ENCODE data around the gene MCMBP. TPM values are rescaled to one million over a fixed set of nuclear protein-coding genes. Genes with fewer than 3 reads are reported as not detected.

MCMBP gene
- total RNA-seq, 1 experiment from 2014 or later: 36.1 TPM

DNA sequence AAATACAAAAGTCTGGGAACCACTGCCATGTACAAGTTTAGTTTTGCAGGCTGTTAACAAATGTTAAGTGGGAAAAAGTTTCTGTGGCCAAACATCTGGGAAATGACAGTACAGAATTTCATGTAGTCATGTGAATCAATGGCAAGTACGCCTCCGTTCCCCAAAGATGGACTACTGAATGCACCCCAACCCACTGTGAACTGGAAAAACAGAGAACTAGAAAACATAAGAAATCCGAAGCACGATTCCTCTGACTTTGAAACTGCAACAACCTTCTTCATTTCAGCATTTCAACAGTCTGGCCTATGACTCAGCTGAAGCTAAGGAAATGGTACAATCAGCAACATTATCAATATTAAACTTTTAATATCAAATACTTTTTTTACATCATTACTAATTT lies 41.8 kb downstream of the MCMBP start:
- ATAC-seq: no peak
- Histone ChIP-seq H3K9ac (ENCODE audit: low read length) (no peak overlapping the region), H3K36me3 (ENCODE audit: low read depth, low read length) (peaks cover 58% of the 10 kb centered on the region)

DNA sequence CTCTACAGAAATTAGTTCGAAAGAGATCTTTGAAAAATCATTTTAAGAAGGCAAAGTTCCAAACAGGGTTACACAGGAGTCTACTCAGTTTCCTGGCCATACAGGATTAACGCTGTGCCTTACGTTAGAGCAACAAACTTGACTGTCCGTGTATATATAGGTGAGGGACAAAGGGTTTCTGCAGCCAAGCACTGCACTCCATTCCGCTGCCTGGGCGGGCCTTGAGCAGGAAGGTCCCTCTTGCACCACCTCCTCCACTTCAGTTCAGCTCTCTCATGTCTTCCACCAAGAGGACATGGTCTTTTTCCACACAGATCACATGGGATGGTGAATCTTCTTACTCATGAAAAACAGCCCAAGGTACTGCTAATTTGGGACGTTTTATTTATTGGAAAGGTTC lies 43.2 kb downstream of the MCMBP start:
- Histone ChIP-seq H3K9me3 (ENCODE audit: low read length) (no peaks in the 10 kb centered on the region), H3K4me1 (ENCODE audit: insufficient read depth, low read length) (peaks cover 9% of the 10 kb centered on the region), H3K9me2 (replicated peaks; ENCODE audit: low read length) (no peaks in the 10 kb centered on the region), H4K20me1 (ENCODE audit: low read length) (no peaks in the 10 kb centered on the region), H3K27me3 (ENCODE audit: low read length) (no peaks in the 10 kb centered on the region), H2AFZ (ENCODE audit: low read length) (no peak overlapping the region), H3K27ac (ENCODE audit: low read length) (no peak overlapping the region), H3K36me3 (ENCODE audit: low read depth, low read length) (peaks cover 51% of the 10 kb centered on the region), H3F3A (ENCODE audit: low read length, unreplicated experiment) (no peaks in the 10 kb centered on the region), H3K4me3 (ENCODE audit: low read length) (no peak overlapping the region), H3K79me2 (ENCODE audit: low read length) (no peaks in the 10 kb centered on the region), H3K9ac (ENCODE audit: low read length) (no peak overlapping the region), H3K4me2 (ENCODE audit: low read length) (no peak overlapping the region)
- TF ChIP-seq, protein P1, sequence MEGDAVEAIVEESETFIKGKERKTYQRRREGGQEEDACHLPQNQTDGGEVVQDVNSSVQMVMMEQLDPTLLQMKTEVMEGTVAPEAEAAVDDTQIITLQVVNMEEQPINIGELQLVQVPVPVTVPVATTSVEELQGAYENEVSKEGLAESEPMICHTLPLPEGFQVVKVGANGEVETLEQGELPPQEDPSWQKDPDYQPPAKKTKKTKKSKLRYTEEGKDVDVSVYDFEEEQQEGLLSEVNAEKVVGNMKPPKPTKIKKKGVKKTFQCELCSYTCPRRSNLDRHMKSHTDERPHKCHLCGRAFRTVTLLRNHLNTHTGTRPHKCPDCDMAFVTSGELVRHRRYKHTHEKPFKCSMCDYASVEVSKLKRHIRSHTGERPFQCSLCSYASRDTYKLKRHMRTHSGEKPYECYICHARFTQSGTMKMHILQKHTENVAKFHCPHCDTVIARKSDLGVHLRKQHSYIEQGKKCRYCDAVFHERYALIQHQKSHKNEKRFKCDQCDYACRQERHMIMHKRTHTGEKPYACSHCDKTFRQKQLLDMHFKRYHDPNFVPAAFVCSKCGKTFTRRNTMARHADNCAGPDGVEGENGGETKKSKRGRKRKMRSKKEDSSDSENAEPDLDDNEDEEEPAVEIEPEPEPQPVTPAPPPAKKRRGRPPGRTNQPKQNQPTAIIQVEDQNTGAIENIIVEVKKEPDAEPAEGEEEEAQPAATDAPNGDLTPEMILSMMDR (conservative IDR thresholded peaks at IDR 0.05; ENCODE audit: low read depth, low read length): no peak
- TF ChIP-seq EZH2 (IDR thresholded peaks at IDR 0.05; ENCODE audit: low read length, unreplicated experiment) (no peak), EZH2phosphoT487 (IDR thresholded peaks at IDR 0.05; ENCODE audit: borderline replicate concordance, low read length) (no peak)
- ChIA-PET POLR2A (ENCODE audit: unreplicated experiment) (no interaction called here), CTCF (no interaction called here)
- ATAC-seq (no peak; the same call in 1 of the 2 replicates), DNase-seq (no peak)
- no TSS peak for BruUV-seq (replicated peaks)
- intact Hi-C loops (cut with micrococcal nuclease): no loop called here

More for the DNA sequence above, 41.8 kb downstream of the MCMBP start:
- H3K27ac ChIP-seq (ENCODE audit: low read length): no peak overlapping the region
- no TSS peak for BruUV-seq (replicated peaks)
- TF ChIP-seq, protein P1 (conservative IDR thresholded peaks at IDR 0.05; ENCODE audit: low read depth, low read length): no peak
- TF ChIP-seq EZH2 (IDR thresholded peaks at IDR 0.05; ENCODE audit: low read length, unreplicated experiment): no peak
- TF ChIP-seq EZH2phosphoT487 (IDR thresholded peaks at IDR 0.05; ENCODE audit: borderline replicate concordance, low read length): no peak
- DNase-seq: no peak
- H4K20me1 ChIP-seq (ENCODE audit: low read length): no peaks in the 10 kb centered on the region
- no peak overlapping the region for H3K4me2 ChIP-seq (ENCODE audit: low read length)
- H3K9me2 ChIP-seq (replicated peaks; ENCODE audit: low read length): no peaks in the 10 kb centered on the region
- H3K4me1 ChIP-seq (ENCODE audit: insufficient read depth, low read length): peaks cover 20% of the 10 kb centered on the region
- no peaks in the 10 kb centered on the region for H3K79me2 ChIP-seq (ENCODE audit: low read length)
- ChIA-PET POLR2A (ENCODE audit: unreplicated experiment) (no interaction called here), CTCF (no interaction called here)
- H2AFZ ChIP-seq (ENCODE audit: low read length): no peak overlapping the region
- intact Hi-C loops (cut with micrococcal nuclease): no loop called here
- H3F3A ChIP-seq (ENCODE audit: low read length, unreplicated experiment): no peaks in the 10 kb centered on the region
- no peak overlapping the region for H3K4me3 ChIP-seq (ENCODE audit: low read length)
- no peaks in the 10 kb centered on the region for H3K9me3 ChIP-seq (ENCODE audit: low read length)
- H3K27me3 ChIP-seq (ENCODE audit: low read length): no peaks in the 10 kb centered on the region

DNA sequence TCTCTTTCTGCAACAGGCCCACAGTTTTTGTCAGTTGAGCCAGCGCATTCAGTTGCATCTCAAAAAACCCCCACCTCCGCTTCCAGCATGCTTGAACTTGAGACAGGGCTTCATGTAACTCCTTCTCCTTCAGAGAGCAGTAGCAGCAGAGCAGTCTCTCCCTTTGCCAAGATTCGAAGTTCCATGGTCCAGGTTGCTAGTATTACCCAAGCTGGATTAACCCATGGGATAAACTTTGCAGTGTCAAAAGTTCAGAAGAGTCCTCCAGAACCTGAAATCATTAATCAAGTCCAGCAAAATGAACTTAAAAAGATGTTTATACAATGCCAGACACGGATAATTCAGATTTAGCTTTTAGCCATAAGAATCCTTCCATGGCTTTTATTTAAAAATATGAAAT lies 45.2 kb downstream of the MCMBP start:
- ChIA-PET POLR2A (ENCODE audit: unreplicated experiment) (no interaction called here), CTCF (no interaction called here)
- TF ChIP-seq EZH2phosphoT487 (IDR thresholded peaks at IDR 0.05; ENCODE audit: borderline replicate concordance, low read length): no peak
- TF ChIP-seq EZH2 (IDR thresholded peaks at IDR 0.05; ENCODE audit: low read length, unreplicated experiment): no peak
- TF ChIP-seq, protein P1 (conservative IDR thresholded peaks at IDR 0.05; ENCODE audit: low read depth, low read length): no peak

More for the DNA sequence above, 45.2 kb downstream of the MCMBP start:
- no peaks in the 10 kb centered on the region for H3K9me2 ChIP-seq (replicated peaks; ENCODE audit: low read length)
- H3K79me2 ChIP-seq (ENCODE audit: low read length): no peaks in the 10 kb centered on the region
- no peak overlapping the region for H3K4me2 ChIP-seq (ENCODE audit: low read length)
- intact Hi-C loops (cut with micrococcal nuclease): no loop called here
- ATAC-seq: no peak
- H3K27ac ChIP-seq (ENCODE audit: low read length): no peak overlapping the region
- no peak overlapping the region for H3K9ac ChIP-seq (ENCODE audit: low read length)
- no peak overlapping the region for H3K4me3 ChIP-seq (ENCODE audit: low read length)
- no peaks in the 10 kb centered on the region for H3K4me1 ChIP-seq (ENCODE audit: insufficient read depth, low read length)
- no peak for DNase-seq
- H3F3A ChIP-seq (ENCODE audit: low read length, unreplicated experiment): no peaks in the 10 kb centered on the region
- H3K27me3 ChIP-seq (ENCODE audit: low read length): no peaks in the 10 kb centered on the region
- BruUV-seq (replicated peaks): no TSS peak
- no peak overlapping the region for H2AFZ ChIP-seq (ENCODE audit: low read length)
- no peaks in the 10 kb centered on the region for H4K20me1 ChIP-seq (ENCODE audit: low read length)
- peaks cover 38% of the 10 kb centered on the region for H3K36me3 ChIP-seq (ENCODE audit: low read depth, low read length)
- H3K9me3 ChIP-seq (ENCODE audit: low read length): no peaks in the 10 kb centered on the region

Data from PC-3 (cell line).